ENCODE results near the gene FAM171A1.
"Not testable (repeated sequence)": the region's sequence is repeated elsewhere in the genome, so short reads cannot be mapped to it uniquely, and the experiment has no call there.

Gene FAM171A1

GRCh38 chr10:15214237-15214636 is 156.9 kb downstream of the FAM171A1 start:
- DNase-seq, result no peak
- Histone ChIP-seq H3K4me3 (ENCODE audit: low read depth, low read length) (no peak overlapping the region), H3K27ac (no peak overlapping the region), H3K36me3 (no peaks in the 10 kb centered on the region), H3K27me3 (ENCODE audit: insufficient read depth, low read depth, severe bottlenecking) (no peaks in the 10 kb centered on the region), H3K9me3 (ENCODE audit: severe bottlenecking) (no peaks in the 10 kb centered on the region)
- no peak for TF ChIP-seq CTCF (IDR thresholded peaks at IDR 0.05; ENCODE audit: low read depth, low read length)

- no peak for TF ChIP-seq CTCF (IDR thresholded peaks at IDR 0.05; ENCODE audit: low read depth, low read length)
- Histone ChIP-seq H3K9me3 (ENCODE audit: severe bottlenecking) (no peaks in the 10 kb centered on the region), H3K4me3 (ENCODE audit: low read depth, low read length) (no peak overlapping the region), H3K27ac (no peak overlapping the region), H3K36me3 (no peaks in the 10 kb centered on the region), H3K27me3 (ENCODE audit: insufficient read depth, low read depth, severe bottlenecking) (no peaks in the 10 kb centered on the region)
- no peak for DNase-seq
Measured at GRCh38 chr10:15213461-15213861, 157.6 kb downstream of the FAM171A1 start.

DNA sequence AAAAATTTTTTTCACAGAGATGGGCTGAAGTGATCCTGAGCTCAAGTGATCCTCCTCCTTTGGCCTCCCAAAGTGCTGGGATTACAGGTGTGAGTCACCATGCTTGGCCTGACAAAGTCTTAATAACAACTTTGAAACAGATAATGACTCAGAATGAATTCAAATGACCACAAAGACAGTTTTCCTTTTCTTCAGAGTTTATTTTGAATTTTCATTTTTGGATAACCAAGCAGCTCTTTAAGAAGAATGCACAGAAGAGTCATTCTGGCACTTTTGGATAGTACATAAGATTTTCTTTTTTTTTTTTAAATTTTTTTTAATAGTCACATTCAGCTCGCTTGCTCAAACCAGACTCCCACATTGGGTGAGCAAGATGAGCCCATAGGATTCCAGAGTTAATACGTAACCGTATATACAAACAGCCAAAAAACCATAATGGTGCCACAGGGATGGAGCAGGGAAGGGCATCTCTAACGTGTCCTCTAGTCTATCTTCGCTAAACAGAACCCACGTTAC is 159.6 kb downstream of the FAM171A1 start:
- DNase-seq, result no peak
- no peak overlapping the region for H3K27ac ChIP-seq
- H3K9me3 ChIP-seq (ENCODE audit: severe bottlenecking), result no peaks in the 10 kb centered on the region
- H3K4me3 ChIP-seq (ENCODE audit: low read depth, low read length), result no peak overlapping the region
- no peaks in the 10 kb centered on the region for H3K27me3 ChIP-seq (ENCODE audit: insufficient read depth, low read depth, severe bottlenecking)
- no peak for TF ChIP-seq CTCF (IDR thresholded peaks at IDR 0.05; ENCODE audit: low read depth, low read length)
- H3K36me3 ChIP-seq, result no peaks in the 10 kb centered on the region

DNA sequence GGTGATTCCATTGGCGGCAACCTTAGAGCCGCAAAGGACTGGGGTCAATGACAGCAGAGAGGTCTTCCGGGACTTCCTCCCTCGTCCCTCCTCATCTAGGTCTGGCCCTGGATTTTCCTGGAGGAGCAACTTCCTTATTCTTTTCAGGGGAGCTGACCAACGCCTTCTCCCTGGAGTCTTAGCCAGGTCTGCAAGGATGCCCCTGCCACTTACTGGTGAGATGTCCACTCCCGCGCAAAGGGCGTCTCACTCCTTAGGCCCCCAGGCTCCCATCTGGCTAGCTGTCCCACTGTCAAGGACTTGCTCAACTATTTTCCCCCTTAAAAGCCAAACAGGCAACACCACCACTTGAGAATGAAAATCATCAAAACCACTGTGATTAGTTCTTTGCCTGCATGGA is 160.6 kb downstream of the FAM171A1 start:
- Histone ChIP-seq H3K36me3 (no peaks in the 10 kb centered on the region), H3K9me3 (ENCODE audit: severe bottlenecking) (no peaks in the 10 kb centered on the region), H3K27me3 (ENCODE audit: insufficient read depth, low read depth, severe bottlenecking) (no peaks in the 10 kb centered on the region), H3K4me3 (ENCODE audit: low read depth, low read length) (no peak overlapping the region), H3K27ac (no peak overlapping the region)
- no peak for DNase-seq
- no peak for TF ChIP-seq CTCF (IDR thresholded peaks at IDR 0.05; ENCODE audit: low read depth, low read length)

GRCh38 chr10:15209827-15210509 is 161.1 kb downstream of the FAM171A1 start:
- H3K36me3 ChIP-seq, result no peaks in the 10 kb centered on the region
- DNase-seq, result peak; percentile 77
- TF ChIP-seq CTCF (IDR thresholded peaks at IDR 0.05; ENCODE audit: low read depth, low read length), result peak; percentile 74
- no peak overlapping the region for H3K4me3 ChIP-seq (ENCODE audit: low read depth, low read length)
- no peak overlapping the region for H3K27ac ChIP-seq
- H3K27me3 ChIP-seq (ENCODE audit: insufficient read depth, low read depth, severe bottlenecking), result no peaks in the 10 kb centered on the region
- no peaks in the 10 kb centered on the region for H3K9me3 ChIP-seq (ENCODE audit: severe bottlenecking)

DNA sequence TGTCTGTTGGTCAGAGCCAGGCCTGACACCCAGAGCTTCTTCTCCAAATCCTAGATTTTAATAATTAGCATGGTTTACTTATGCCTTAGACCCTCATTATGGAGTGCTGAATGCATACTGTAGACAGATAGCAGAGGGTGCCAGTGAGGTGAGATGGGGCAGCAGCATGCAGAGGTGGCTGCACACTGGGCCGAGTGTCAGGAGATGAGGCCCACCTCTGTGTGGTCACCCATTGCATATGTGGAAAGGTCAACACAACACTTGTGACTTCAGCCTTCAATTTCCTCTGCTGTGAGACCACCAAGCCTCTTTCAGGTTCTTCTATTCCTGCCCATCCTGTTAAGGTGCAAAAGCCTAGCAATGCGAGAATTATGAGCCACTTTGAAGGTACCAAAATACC is 162.9 kb downstream of the FAM171A1 start:
- H3K27me3 ChIP-seq (ENCODE audit: insufficient read depth, low read depth, severe bottlenecking), result no peaks in the 10 kb centered on the region
- no peaks in the 10 kb centered on the region for H3K9me3 ChIP-seq (ENCODE audit: severe bottlenecking)
- H3K4me3 ChIP-seq (ENCODE audit: low read depth, low read length), result no peak overlapping the region
- no peak for TF ChIP-seq CTCF (IDR thresholded peaks at IDR 0.05; ENCODE audit: low read depth, low read length)
- no peak for DNase-seq
- no peaks in the 10 kb centered on the region for H3K36me3 ChIP-seq
- no peak overlapping the region for H3K27ac ChIP-seq

DNA sequence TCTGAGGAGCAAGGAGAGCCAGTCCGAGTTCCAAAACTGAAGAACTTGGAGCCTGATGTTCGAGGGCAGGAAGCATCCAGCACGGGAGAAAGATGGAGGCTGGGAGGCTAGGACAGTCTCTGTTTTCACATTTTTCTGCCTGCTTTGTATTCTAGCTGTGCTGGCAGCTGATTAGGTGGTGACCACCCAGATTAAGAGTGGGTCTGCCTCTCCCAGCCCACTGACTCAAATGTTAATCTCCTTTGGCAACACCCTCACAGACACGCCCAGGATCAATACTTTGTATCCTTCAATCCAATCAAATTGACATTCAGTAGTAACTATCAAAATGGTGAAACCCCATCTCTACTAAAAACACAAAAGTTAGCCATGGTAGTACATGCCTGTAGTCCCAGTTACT is 163.7 kb downstream of the FAM171A1 start:
- H3K4me3 ChIP-seq (ENCODE audit: low read depth, low read length); H3K27ac ChIP-seq; DNase-seq; H3K36me3 ChIP-seq; H3K27me3 ChIP-seq (ENCODE audit: insufficient read depth, low read depth, severe bottlenecking); H3K9me3 ChIP-seq (ENCODE audit: severe bottlenecking): not testable (repeated sequence)
